Nephron (organoid): ENCODE data around the gene ADRA2C.

Experiments
- H3K27ac Mint-ChIP-seq, 3 experiments: 2 replicates each; pipeline ENCODE4 v1.8.0; 2020; ENCODE audit warnings: mixed read lengths in 3 of 3, mild to moderate bottlenecking in 2 of 3, moderate library complexity in 1 of 3
- H3K27me3 Mint-ChIP-seq: 2 replicates; pipeline ENCODE4 v1.8.0; 2021; ENCODE audit warnings: low read depth, mild to moderate bottlenecking, moderate library complexity, mixed read lengths
- H3K36me3 Mint-ChIP-seq: 2 replicates; pipeline ENCODE4 v1.8.0; 2020; ENCODE audit warnings: low read depth, mixed read lengths
- H3K4me1 Mint-ChIP-seq: 2 replicates; pipeline ENCODE4 v1.8.0; 2020; ENCODE audit warnings: mixed read lengths
- H3K4me3 Mint-ChIP-seq, 3 experiments: 2 replicates each; pipeline ENCODE4 v1.8.0; 2020; ENCODE audit warnings: mild to moderate bottlenecking in 3 of 3, mixed read lengths in 3 of 3, moderate library complexity in 2 of 3
- H3K9me3 Mint-ChIP-seq: 2 replicates; pipeline ENCODE4 v1.8.0; 2020; ENCODE audit warnings: mixed read lengths
- CTCF ChIP-seq, 3 experiments: fragments of 200-600 bp; sonication (generic); IDR thresholded peaks; one replicate each; pipeline ENCODE4 v1.5.0; 2021; ENCODE audit warnings: antibody characterized with exemption in 3 of 3; ENCODE audit not compliant: unreplicated experiment in 3 of 3

The ADRA2C gene

GRCh38 chr4:3774253-3774883 is 8.2 kb downstream of the ADRA2C start:
- peaks cover 32% of the 10 kb centered on the region for H3K27me3 Mint-ChIP-seq
- H3K4me3 Mint-ChIP-seq: no peak overlapping the region
- no peak overlapping the region for H3K27ac Mint-ChIP-seq
- H3K9me3 Mint-ChIP-seq: no peaks in the 10 kb centered on the region
- H3K36me3 Mint-ChIP-seq: no peaks in the 10 kb centered on the region
- no peak for TF ChIP-seq CTCF (IDR thresholded peaks at IDR 0.05; ENCODE audit: unreplicated experiment in 3 of 3)
- H3K4me1 Mint-ChIP-seq: peaks cover 12% of the 10 kb centered on the region

GRCh38 chr4:3775005-3775404 is 8.8 kb downstream of the ADRA2C start:
- H3K9me3 Mint-ChIP-seq: no peaks in the 10 kb centered on the region
- H3K27me3 Mint-ChIP-seq: peaks cover 32% of the 10 kb centered on the region
- H3K4me1 Mint-ChIP-seq: peaks cover 12% of the 10 kb centered on the region
- H3K27ac Mint-ChIP-seq: no peak overlapping the region
- no peak for TF ChIP-seq CTCF (IDR thresholded peaks at IDR 0.05; ENCODE audit: unreplicated experiment in 3 of 3)
- H3K36me3 Mint-ChIP-seq: no peaks in the 10 kb centered on the region
- H3K4me3 Mint-ChIP-seq: no peak overlapping the region

GRCh38 chr4:3775576-3775975 is 9.4 kb downstream of the ADRA2C start:
- H3K27ac Mint-ChIP-seq: no peak overlapping the region
- no peaks in the 10 kb centered on the region for H3K36me3 Mint-ChIP-seq
- peaks cover 12% of the 10 kb centered on the region for H3K4me1 Mint-ChIP-seq
- TF ChIP-seq CTCF (IDR thresholded peaks at IDR 0.05; ENCODE audit: unreplicated experiment in 3 of 3): no peak
- no peaks in the 10 kb centered on the region for H3K9me3 Mint-ChIP-seq
- no peak overlapping the region for H3K4me3 Mint-ChIP-seq
- peaks cover 32% of the 10 kb centered on the region for H3K27me3 Mint-ChIP-seq

- no peak overlapping the region for H3K4me3 Mint-ChIP-seq
- H3K27me3 Mint-ChIP-seq: peaks cover 31% of the 10 kb centered on the region
- TF ChIP-seq CTCF (IDR thresholded peaks at IDR 0.05; ENCODE audit: unreplicated experiment in 3 of 3): no peak
- no peaks in the 10 kb centered on the region for H3K9me3 Mint-ChIP-seq
- no peak overlapping the region for H3K27ac Mint-ChIP-seq
- H3K4me1 Mint-ChIP-seq: peaks cover 12% of the 10 kb centered on the region
- no peaks in the 10 kb centered on the region for H3K36me3 Mint-ChIP-seq
Measured at GRCh38 chr4:3776166-3777032, 10.2 kb downstream of the ADRA2C start.

GRCh38 chr4:3777033-3777390 is 10.8 kb downstream of the ADRA2C start:
- H3K27me3 Mint-ChIP-seq: peaks cover 25% of the 10 kb centered on the region
- TF ChIP-seq CTCF (IDR thresholded peaks at IDR 0.05; ENCODE audit: unreplicated experiment in 3 of 3): no peak
- H3K4me3 Mint-ChIP-seq: no peak overlapping the region
- H3K9me3 Mint-ChIP-seq: no peaks in the 10 kb centered on the region
- H3K4me1 Mint-ChIP-seq: peaks cover 12% of the 10 kb centered on the region
- no peak overlapping the region for H3K27ac Mint-ChIP-seq
- H3K36me3 Mint-ChIP-seq: no peaks in the 10 kb centered on the region
